GM19463 (cell line): Measurements from ENCODE around the gene UMODL1.

Source experiments
- ATAC-seq: cut with Tn5 transposase; IDR thresholded peaks from one replicate; pipeline ENCODE4 v1.9.1; 2021; ENCODE audit warnings: mild to moderate bottlenecking, moderate library complexity; ENCODE audit not compliant: unreplicated experiment

Gene UMODL1

GRCh38 chr21:42079008-42079938 is 8.2 kb downstream of the UMODL1 start:
- no peak for ATAC-seq

GRCh38 chr21:42079939-42080787 is 9.0 kb downstream of the UMODL1 start:
- no peak for ATAC-seq

GRCh38 chr21:42080788-42081083 is 9.6 kb downstream of the UMODL1 start:
- ATAC-seq, result no peak

- ATAC-seq, result no peak
Measured at GRCh38 chr21:42081138-42081537, 10.0 kb downstream of the UMODL1 start.

GRCh38 chr21:42081931-42082381 is 10.8 kb downstream of the UMODL1 start:
- no peak for ATAC-seq

- no peak for ATAC-seq
Measured at GRCh38 chr21:42082501-42083360, 11.6 kb downstream of the UMODL1 start.

GRCh38 chr21:42083361-42083690 is 12.2 kb downstream of the UMODL1 start:
- no peak for ATAC-seq

- no peak for ATAC-seq
Measured at GRCh38 chr21:42084079-42084478, 13.0 kb downstream of the UMODL1 start.

GRCh38 chr21:42085246-42086077 is 14.3 kb downstream of the UMODL1 start:
- no peak for ATAC-seq

GRCh38 chr21:42086969-42087368 is 15.9 kb downstream of the UMODL1 start:
- no peak for ATAC-seq

- no peak for ATAC-seq
Measured at GRCh38 chr21:42088148-42088547, 17.0 kb downstream of the UMODL1 start.

GRCh38 chr21:42088658-42089057 is 17.5 kb downstream of the UMODL1 start:
- ATAC-seq, result no peak

GRCh38 chr21:42089093-42089631 is 18.0 kb downstream of the UMODL1 start:
- ATAC-seq, result no peak

- ATAC-seq, result no peak
Measured at GRCh38 chr21:42089665-42090310, 18.7 kb downstream of the UMODL1 start.

- no peak for ATAC-seq
Measured at GRCh38 chr21:42091899-42092508, 20.9 kb downstream of the UMODL1 start.

- ATAC-seq, result no peak
Measured at GRCh38 chr21:42092771-42093170, 21.7 kb downstream of the UMODL1 start.

- no peak for ATAC-seq
Measured at GRCh38 chr21:42093186-42093585, 22.1 kb downstream of the UMODL1 start.

- ATAC-seq, result no peak
Measured at GRCh38 chr21:42093991-42094421, 22.9 kb downstream of the UMODL1 start.

GRCh38 chr21:42094811-42095210 is 23.7 kb downstream of the UMODL1 start:
- no peak for ATAC-seq
